SW480 (cell line): ENCODE measurements around the gene SLC25A15.
"Not testable (repeated sequence)": the region's sequence is repeated elsewhere in the genome, so short reads cannot be mapped to it uniquely, and the experiment has no call there.

Experiments
- DNase-seq: peaks from one replicate; pipeline ENCODE4 v3.0.0-alpha.2; 2016; ENCODE audit warnings: low spot score

Gene SLC25A15

DNA sequence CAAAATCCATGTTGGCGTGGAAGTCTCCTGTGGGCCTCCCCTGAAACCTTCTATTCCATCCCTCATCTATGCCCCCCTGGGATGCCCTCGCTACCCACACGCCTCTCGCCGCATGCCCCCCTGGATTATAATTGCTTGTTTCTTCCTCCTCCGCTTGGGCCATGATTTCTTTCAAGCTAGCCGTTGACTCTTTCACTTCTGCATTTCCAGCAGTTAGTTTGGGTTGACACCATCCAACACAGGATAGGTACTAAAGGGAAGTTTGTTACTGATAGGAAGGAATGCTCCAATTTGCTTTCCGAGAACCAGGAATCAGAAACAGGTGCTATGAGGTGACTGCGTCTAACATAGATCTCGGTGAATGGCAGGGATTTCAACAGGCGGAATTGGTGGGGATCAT lies 7.7 kb upstream of the SLC25A15 start:
- DNase-seq: no peak

DNA sequence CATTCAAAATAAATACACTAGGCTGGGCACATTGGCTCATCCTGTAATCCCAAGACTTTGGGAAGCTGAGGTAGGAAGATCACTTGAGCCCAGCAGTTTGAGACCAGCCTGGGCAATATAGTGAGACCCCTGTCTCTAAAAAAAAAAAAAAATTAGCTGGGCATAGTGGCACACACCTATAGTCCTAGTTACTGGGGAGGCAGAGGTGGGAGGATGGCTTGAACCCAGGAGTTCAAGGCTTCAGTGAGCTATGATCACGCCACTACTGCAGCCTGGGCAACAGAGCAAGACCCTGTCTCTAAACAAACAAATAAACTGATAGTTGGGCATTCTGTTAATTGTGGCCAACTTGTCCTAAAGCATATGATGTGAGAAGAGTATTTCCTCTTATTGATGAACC lies 6.4 kb upstream of the SLC25A15 start:
- DNase-seq: not testable (repeated sequence)

DNA sequence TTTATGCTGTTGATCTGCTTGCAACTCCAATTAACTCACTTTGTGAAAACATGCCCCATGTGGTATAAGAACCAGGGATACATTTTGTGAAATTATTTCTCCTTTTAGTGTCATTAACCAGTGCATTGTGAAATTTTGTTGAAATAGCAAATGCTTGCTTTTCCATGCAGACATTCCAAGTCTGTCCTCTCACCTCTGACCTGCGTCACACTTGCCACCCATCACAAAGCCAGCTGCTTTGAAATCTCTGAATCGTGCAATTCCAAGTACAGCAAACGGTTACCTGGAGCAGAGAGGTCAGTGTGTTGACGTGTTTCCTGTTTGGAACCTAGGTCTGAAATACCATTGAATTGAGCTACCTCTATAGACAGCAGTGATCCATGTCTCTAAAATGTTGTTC lies 4.9 kb upstream of the SLC25A15 start:
- no peak for DNase-seq

DNA sequence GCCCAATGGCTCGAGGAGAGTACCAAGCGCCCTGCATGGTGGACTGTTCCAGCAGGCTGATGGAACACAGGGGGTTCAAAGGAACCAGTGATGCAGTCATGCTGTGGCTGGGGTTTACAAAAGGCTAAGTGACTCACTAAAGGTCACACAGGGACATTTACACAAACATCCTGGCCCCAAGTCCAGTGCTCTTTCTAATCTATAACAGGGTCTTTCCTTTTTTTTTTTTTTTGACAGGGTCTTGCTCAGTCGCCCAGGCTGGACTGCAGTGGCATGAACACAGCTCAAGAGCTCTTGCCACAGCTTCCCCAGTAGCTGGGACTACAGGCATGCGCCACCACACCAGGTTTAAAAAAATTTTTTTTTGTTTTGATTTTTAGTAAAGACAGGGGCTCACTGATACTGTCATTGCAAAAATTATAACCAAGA lies 2.8 kb upstream of the SLC25A15 start:
- no peak for DNase-seq

DNA sequence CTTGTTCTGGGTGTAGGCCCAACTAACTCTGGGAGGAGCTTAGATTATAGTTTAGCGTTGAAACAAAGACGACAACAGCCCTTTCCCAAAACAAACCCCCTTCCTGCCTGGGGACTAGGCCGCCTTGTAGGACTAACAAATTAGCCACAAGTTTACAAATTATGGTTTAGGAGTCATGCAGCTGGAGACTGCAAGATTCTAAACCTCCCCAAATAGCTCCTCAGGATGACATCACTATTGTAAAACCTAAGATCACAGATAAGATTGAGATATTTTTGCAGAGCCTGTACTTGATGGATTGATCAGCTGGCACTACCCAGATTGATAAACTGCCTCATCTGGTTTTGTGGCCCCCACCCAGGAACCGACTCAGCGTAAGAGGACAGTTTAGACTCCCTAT lies 2.3 kb upstream of the SLC25A15 start:
- DNase-seq: no peak

DNA sequence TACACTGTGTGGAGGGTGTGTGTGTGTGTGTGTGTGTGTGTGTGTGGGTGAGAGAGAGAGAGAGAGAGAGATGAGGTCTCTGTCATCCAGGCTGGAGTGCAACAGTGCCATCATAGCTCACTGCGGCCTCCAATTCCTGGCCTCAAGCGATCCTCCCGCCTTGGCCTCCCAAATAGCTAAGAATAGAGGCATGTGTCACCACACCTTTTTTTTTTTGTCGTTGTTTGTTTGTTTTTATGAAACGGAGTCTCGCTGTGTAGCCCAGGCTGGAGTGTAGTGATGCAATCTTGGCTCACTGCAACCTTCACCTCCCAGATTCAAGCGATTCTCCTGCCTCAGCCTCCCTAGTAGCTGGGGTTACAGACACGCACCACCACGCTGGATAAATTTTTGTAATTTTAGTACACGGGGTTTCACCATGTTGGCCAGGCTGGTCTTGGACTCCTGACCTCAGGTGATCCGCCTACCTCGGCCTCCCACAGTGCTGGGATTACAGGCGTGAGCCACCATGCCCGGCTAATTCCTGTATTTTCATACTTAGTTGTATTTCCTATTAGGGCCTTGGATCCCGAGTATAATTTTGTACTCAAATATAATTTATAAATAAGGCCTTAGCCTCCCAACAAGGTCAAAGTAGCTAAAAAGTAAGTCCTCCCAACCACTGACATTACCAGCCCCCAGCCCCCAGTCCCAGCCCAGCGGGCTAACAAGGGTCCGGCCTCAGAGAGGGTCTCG lies 704 bp upstream of the SLC25A15 start:
- not testable (repeated sequence) for DNase-seq

DNA sequence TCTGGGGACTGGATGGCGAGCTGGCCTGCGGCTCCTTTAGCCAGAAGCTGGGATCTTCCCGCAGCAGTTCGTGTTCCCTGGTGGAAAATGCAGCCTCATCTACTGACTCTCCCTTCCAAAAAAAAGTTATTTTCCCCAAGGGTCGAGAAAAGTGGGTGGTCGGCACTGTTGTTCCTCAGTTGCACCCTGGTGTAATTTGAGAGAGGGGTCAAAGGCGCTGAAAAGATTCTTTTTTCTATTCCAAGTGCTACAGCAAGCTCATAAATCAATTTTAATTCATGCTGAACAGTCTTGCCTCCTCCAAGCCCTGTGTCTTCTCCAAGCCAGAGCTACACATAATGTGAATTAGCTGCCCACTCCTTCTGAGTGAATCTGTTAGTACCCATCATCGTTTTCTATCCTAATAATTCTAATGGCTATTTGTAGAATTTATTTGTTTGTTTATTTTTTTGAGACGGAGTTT lies 774 bp downstream of the SLC25A15 start:
- no peak for DNase-seq

DNA sequence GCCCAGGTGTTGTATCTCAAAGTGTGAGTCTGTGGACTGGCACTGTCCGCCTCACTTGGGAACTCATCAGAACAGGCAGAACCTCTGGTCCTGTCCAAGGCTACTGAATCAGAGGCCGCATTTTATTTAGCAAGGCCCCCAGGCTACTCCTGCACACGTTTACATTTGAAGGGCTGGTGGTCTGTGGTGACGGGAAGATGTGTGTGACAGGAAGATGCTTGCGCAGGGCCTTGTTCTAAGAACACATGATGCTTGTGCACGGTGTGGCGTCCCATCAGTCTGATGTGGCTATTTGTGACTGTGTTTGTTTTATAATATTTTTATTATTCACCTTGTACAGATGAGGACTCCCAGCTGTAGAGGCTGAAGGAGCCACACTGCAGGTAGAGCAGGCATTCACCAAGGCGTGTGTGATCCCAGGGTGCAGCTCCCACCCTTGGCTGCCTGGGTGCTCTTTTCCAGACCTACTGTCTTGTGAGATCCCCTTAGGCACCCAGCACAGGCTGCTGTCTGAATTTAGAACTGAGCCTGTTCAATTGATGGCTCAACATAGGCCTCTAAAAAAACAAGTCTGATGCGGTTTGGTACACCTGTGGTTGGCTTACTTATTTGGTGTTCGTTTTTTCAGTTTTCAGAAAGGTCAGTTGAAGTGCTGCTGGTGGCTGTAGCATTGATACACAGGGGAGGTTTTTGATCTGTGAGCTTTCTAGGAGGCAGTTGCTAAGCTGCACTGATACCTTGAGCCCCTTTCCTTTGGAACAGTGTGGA lies 3.1 kb downstream of the SLC25A15 start:
- no peak for DNase-seq

DNA sequence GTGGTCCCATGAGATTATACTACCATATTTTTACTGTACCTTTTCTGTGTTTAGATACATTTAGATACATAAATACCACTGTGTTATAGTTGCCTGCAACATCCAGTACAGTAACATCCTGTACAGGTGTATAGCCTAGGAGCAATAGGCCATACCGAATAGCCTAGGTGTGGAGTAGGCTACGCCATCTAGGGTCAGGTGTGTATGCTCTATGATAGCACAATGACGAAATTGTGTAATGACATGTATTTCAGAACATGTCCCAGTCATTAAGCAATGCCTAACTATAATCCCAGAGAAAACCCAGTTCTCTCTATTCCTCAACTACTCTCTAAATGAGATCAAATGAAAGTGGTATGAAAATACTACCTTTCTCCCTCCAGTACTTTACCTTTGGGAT lies 3.9 kb downstream of the SLC25A15 start:
- DNase-seq: no peak

DNA sequence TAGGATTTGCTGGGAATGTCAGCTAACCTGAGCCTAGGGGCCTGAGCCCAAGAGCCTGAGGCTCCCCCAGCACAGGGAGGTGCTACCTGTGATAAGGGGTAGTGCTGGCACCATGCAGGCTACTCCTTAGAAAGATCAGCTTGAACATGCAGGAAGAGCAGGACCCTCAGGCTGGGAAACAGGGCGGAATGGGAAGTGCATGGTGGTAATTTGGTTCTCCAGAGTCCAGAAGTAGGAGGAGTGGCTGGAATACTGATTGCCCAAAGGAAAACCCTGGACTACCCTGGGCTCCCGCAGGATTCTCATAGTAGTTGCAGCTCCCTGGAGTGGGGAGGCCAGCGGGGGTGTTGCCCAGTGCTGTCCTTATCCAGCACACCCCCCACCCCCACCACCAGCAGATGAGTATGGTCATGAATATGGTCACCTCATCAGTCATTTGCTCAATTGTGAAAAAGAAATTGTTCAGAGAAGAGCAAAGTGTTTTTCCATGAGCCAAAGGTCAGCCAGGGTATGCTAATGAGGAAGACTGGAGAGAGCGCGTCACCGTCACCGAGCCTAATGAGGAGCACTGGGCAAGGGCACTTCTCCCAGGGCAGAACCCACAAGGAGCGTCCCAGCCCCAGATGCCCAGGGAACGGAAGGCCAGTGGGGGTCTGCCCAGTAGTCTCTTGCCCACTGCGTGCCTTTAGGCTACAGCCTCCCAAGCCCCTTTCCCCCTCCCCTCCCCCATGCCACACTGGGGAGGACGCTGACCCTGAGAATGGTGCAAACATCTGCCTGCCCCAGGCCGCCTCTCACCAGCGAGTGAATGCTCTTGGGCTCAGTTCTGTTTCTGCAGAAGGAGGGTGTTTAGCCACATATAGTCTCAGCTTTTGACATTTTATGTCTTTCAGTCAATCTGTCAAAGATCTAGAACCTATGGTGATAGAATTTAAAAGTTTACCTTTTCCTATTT lies 5.3 kb downstream of the SLC25A15 start:
- no peak for DNase-seq

DNA sequence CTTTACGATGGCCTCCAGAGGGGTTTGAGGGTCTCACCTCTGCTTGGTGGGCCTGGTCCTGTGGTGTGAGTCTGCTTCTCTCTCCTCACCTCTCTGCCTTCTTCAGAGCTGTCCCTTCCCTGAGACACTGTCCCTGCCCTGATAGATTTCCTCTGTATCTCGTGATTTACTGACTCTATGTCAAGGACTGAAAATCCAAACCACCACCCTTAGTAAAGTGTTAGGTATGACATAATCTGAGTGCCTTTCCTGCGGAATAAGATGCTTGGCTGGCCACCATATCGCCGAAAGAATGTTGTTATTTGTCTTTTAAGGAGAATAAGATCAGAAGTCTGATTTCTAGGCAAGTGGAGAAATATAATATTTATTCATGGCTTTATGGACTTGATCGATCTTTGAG lies 7.2 kb downstream of the SLC25A15 start:
- no peak for DNase-seq

DNA sequence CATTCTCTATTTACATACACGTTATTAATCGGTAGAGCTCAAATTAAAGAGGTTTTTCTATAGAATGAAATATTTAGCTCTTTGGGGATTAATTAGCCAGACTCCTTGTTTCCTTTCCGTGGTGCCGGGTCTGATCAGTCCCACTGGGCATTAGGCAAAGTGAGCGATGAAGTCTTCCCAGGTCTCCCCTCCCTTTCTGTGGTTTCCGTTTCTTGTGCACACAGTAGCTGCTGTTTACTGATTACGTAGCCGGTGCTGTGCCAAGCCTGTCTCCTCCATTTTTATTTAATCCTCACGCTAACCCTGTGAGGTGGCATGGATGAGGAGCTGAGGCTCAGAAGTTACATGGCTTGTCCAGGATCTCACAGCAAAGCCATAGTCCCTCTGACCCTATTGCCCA lies 9.0 kb downstream of the SLC25A15 start:
- no peak for DNase-seq

DNA sequence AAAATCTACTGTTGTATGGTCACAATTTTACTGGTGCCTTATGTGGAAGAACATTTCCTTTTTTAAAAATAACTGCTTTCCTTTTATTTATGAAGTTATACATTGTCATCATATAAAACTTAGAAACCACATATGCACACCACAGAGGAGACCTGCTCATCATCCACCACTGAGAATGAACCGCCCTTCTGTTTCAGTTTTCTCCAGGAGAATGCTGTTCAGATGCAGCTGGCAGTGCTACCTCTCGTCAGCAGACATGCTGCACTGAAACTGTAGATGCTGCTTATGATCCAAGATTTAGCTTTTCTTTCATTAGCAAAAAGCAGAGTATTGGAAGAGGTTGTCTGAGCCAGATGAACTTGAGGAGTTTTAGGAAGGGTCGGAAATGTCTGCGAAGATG lies 10.1 kb downstream of the SLC25A15 start:
- no peak for DNase-seq

DNA sequence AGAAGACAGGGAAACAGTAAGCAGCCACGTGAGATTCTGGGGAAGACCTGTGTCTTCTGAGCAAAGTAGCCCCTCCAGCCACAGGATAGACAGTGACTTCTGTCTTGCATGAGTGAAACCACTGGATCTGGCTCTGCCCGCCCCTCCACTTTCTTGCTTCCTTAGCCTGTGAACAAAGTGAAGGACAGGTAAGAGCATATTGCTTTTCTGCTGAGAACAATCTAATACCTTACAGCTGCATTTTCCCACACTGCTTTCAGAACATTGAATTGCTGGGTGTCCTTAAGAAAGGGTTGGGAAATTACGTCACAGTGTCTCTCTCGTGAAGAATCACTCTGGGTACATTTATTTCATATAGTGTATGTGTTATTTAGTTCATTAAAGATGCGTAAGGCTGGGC lies 11.1 kb downstream of the SLC25A15 start:
- DNase-seq: no peak

DNA sequence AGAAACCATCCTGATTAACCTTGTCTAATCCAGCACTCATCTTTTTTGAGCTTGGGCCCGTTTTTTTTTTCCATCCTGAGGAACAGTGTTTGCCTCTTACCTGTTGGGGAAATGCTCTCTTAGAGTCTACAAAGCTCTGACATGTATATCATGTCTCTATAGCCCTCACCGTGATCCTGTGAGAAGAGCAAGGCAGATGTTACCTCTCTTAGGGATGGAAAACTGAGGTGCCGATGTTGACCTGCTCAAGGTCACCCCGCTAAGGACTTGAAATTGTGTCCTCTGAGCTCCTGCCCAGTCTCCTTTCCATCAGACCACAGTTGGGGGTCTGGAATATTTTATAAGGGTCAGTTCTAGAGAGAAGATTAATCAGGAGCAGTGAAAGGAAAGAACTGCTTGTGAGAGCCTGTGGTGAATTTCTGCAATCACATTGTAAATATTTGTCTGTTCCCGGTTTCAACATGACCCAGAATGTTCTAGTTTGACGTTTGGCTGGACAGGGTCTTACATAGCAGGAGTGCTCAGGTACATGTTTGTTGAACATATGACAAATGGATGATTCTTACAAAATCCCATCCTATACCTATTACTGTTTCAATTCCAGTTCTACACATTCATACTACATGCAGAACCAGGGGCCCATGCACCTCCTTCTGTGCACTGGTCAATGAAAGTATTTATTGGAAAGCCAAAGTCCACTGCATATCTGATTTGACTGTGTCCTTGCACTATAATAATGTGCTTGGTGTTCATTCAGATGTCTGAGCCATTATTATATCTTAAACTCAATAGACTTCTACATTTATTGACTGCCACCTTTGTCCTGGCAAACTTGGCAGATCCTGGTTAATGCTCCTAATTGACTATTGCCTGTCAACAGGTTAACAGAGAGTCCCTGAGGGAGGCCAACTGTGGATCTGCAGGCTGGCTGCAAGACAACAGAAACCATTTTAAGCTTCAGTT lies 12.1 kb downstream of the SLC25A15 start:
- no peak for DNase-seq

DNA sequence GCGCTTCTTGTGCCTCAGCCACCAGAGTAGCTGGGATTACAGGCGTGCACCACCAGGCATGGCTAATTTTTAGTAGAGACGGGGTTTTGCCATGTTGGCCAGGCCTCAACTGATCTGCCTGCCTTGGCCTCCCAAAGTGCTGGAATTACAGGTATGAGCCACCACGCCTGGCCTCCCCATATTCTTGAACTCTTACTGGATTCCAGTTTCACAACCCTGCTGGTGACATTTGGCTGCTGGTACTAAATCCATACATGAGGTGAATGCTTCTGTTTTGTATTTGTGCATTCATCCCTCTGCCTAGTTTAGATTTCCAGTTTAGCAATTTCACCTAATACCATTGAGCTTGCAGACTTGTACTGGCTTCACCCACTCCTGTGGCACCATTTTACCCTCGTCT lies 13.9 kb downstream of the SLC25A15 start:
- DNase-seq: no peak

DNA sequence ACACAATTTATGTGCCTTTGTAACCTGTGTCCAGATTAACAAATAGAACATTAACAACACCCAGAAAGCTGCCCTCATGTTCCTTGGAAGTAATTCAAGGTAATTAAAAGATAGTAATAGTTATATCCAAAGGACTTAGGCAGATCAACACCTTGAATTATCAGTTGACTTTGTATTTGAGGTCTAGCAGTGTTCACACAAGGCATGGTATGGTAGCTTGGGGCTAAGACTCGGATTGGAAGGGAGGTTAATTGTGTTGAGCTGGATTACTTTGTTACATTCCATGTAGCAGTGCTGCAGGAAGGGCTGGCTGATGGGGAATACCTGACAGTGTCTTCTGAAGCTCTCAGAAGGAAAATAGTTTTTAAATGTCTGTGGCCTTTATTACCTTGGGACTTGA lies 16.8 kb downstream of the SLC25A15 start:
- no peak for DNase-seq

DNA sequence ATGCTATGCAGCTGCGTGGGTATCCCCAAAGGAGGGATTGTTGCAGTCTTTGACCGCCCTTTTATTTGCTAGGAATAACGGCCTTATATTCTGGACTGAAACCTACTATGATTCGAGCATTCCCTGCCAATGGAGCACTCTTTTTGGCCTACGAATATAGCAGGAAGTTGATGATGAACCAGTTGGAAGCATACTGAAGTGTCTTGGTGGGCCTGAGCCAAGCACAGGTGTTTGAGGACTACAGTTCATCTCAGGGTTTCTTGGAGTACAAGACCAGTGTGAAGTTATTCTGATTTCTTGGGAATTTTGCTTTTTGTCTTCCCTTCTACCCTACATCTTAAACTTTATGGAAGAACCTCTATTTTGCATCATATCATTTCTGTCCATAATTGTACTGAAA lies 20.1 kb downstream of the SLC25A15 start:
- no peak for DNase-seq

DNA sequence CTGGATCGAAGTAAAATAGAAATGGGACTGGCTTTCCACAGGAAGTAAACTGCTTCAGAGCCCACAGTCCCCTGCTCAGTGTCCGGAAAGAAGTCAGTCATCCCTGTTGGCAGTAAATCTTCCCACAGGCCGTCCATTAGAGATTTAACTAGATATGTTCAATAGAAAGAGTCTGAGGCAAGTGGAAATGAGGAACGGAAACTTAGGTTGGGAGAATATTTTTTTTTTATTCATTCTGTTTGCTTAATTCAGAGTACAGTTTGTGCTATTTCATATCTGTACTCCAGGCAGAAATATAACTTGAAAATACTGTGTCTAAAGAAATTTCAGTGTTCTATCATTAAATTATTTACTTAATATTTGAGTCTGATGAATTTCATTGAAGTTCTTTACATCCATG lies 22.7 kb downstream of the SLC25A15 start:
- no peak for DNase-seq

DNA sequence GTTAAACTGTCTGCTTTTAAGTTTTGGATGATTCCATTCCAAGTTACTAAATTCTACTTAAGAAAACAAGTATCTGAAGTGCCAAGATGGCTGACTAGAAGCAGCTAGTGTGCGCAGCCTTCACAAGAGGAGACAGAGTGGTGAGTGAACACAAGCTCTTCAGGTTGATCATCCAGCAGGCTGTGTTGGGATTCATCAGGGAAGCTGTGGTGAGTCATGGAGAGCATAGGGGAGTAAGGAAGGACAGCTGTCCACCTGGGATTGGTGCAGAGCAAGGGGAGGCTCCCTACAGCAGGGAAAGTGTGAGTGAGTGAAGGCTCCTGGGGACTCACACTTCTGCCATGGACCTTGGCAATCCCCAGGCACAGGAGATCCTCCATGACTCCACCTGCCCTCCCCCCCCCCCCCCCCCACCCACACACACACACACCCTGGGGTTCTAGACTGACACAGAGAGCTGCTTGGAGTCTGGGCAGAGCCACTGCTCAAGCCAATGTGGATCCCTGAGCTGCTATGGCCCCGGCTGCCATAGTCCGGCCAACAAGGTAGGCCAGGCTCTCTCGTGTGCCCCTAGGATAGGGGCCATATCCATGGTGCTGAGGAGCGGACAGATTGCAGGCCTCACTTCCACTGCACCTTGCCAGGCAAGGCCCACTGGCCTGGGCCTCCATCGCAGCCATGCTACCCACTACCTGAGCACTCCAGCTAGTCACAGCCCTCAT lies 23.5 kb downstream of the SLC25A15 start:
- DNase-seq: no peak
